Activated naive CD8-positive, alpha-beta T cell treated with anti-CD3 and anti-CD28 coated beads, Interleukin-2, amount 10 ng/mL, durations not matched to agents 7 days and 5 days (primary cell): ENCODE data around the gene DGKD. TPM values are rescaled to one million over a fixed set of nuclear protein-coding genes. Genes with fewer than 3 reads are reported as not detected.
A peak's percentile ranks its signal among the peaks of the same experiment; 100 is the strongest.
"Not testable (repeated sequence)": the region's sequence is repeated elsewhere in the genome, so short reads cannot be mapped to it uniquely, and the experiment has no call there.

Source experiments
- ATAC-seq: fragments of 150-1000 bp; cut with Tn5 transposase; one replicate; pipeline ENCODE4 v1.10.0; 2021; ENCODE audit warnings: low read depth, moderate library complexity
- POLR2A ChIA-PET: fragments of 350-600 bp; sonication (Branson Sonifier 250); formaldehyde crosslinking; loops from one replicate; lab custom pipeline; 2021; ENCODE audit warnings: antibody characterized with exemption; lab: Charles Lee
- DNase-seq: peaks from one replicate; pipeline ENCODE4 v3.0.0; 2021
- H3K27ac Mint-ChIP-seq: one replicate; pipeline ENCODE4 v1.8.0; 2022; ENCODE audit warnings: mild to moderate bottlenecking, mixed read lengths
- H3K27me3 Mint-ChIP-seq: one replicate; pipeline ENCODE4 v1.8.0; 2022; ENCODE audit warnings: mild to moderate bottlenecking, moderate library complexity, mixed read lengths
- H3K36me3 Mint-ChIP-seq: one replicate; pipeline ENCODE4 v1.8.0; 2021; ENCODE audit warnings: mild to moderate bottlenecking, mixed read lengths
- H3K4me1 Mint-ChIP-seq: one replicate; pipeline ENCODE4 v1.8.0; 2021; ENCODE audit warnings: mixed read lengths
- H3K4me3 Mint-ChIP-seq: one replicate; pipeline ENCODE4 v1.8.0; 2022; ENCODE audit warnings: mild to moderate bottlenecking, moderate library complexity, mixed read lengths
- H3K9me3 Mint-ChIP-seq: one replicate; pipeline ENCODE4 v1.8.0; 2021; ENCODE audit warnings: mixed read lengths
- total RNA-seq, 2 experiments: library from RNA; stranded (reverse); gene quantifications; one replicate each; pipeline ENCODE4 v1.2.3, GENCODE V29; 2021

DGKD gene
- total RNA-seq, 2 experiments from 2014 or later: 114 to 132 TPM

GRCh38 chr2:233371641-233372040, 17.3 kb downstream of the DGKD start:
- H3K27me3 Mint-ChIP-seq: no peaks in the 10 kb centered on the region
- peaks cover 18% of the 10 kb centered on the region for H3K4me1 Mint-ChIP-seq
- H3K36me3 Mint-ChIP-seq: peaks cover 26% of the 10 kb centered on the region
- no peak overlapping the region for H3K4me3 Mint-ChIP-seq
- no peak overlapping the region for H3K27ac Mint-ChIP-seq
- H3K9me3 Mint-ChIP-seq: no peaks in the 10 kb centered on the region
- ATAC-seq: no peak
- DNase-seq: no peak
- POLR2A ChIA-PET: interaction anchor here (0.7 to 1.1 kb wide), 2 partner anchors 14 to 21 kb away, joined by 3 read pairs; no protein-coding TSS in a partner anchor

- Mint-ChIP-seq H3K27ac (no peak overlapping the region), H3K36me3 (peaks cover 32% of the 10 kb centered on the region), H3K4me1 (peaks cover 17% of the 10 kb centered on the region)
These were observed 18.6 kb downstream of the DGKD start for GRCh38 chr2:233372855-233373254.

GRCh38 chr2:233373316-233373715, 19.0 kb downstream of the DGKD start:
- no peak overlapping the region for H3K4me3 Mint-ChIP-seq
- ATAC-seq (no peak), DNase-seq (no peak)
- H3K9me3 Mint-ChIP-seq: no peaks in the 10 kb centered on the region
- no peak overlapping the region for H3K27ac Mint-ChIP-seq
- H3K27me3 Mint-ChIP-seq: no peaks in the 10 kb centered on the region
- peaks cover 17% of the 10 kb centered on the region for H3K4me1 Mint-ChIP-seq
- POLR2A ChIA-PET: no interaction called here
- peaks cover 32% of the 10 kb centered on the region for H3K36me3 Mint-ChIP-seq

More at GRCh38 chr2:233372855-233373254, 18.6 kb downstream of the DGKD start:
- Mint-ChIP-seq H3K9me3 (no peaks in the 10 kb centered on the region), H3K27me3 (no peaks in the 10 kb centered on the region), H3K4me3 (no peak overlapping the region)
- POLR2A ChIA-PET: interaction anchor here (1.0 kb wide), 1 partner anchor 16 kb away, joined by 4 read pairs; no protein-coding TSS in a partner anchor
- no peak for ATAC-seq
- DNase-seq: no peak

GRCh38 chr2:233374776-233375175, 20.5 kb downstream of the DGKD start:
- not testable (repeated sequence) for ATAC-seq, DNase-seq, H3K4me3 Mint-ChIP-seq, H3K27me3 Mint-ChIP-seq, H3K27ac Mint-ChIP-seq, H3K9me3 Mint-ChIP-seq
- Mint-ChIP-seq H3K36me3 (peaks cover 37% of the 10 kb centered on the region), H3K4me1 (peaks cover 15% of the 10 kb centered on the region)
- POLR2A ChIA-PET: interaction anchor here (1.4 kb wide), 1 partner anchor 10 kb away, joined by 3 read pairs; no protein-coding TSS in a partner anchor

- POLR2A ChIA-PET: interaction anchor here (1.4 kb wide), 1 partner anchor 9 kb away, joined by 3 read pairs; no protein-coding TSS in a partner anchor
- no peak overlapping the region for H3K27ac Mint-ChIP-seq
- H3K4me1 Mint-ChIP-seq: peaks cover 20% of the 10 kb centered on the region
- ATAC-seq: no peak
- H3K27me3 Mint-ChIP-seq: no peaks in the 10 kb centered on the region
- peaks cover 36% of the 10 kb centered on the region for H3K36me3 Mint-ChIP-seq
- no peaks in the 10 kb centered on the region for H3K9me3 Mint-ChIP-seq
- no peak overlapping the region for H3K4me3 Mint-ChIP-seq
- no peak for DNase-seq
These were observed 21.4 kb downstream of the DGKD start for GRCh38 chr2:233375490-233376314.

GRCh38 chr2:233379034-233379433, 24.7 kb downstream of the DGKD start:
- no peaks in the 10 kb centered on the region for H3K27me3 Mint-ChIP-seq
- POLR2A ChIA-PET: no interaction called here
- peaks cover 34% of the 10 kb centered on the region for H3K36me3 Mint-ChIP-seq
- DNase-seq (no peak), ATAC-seq (no peak)
- no peak overlapping the region for H3K4me3 Mint-ChIP-seq
- H3K4me1 Mint-ChIP-seq: peaks cover 34% of the 10 kb centered on the region
- H3K27ac Mint-ChIP-seq: peak overlapping the region; percentile 7
- no peaks in the 10 kb centered on the region for H3K9me3 Mint-ChIP-seq

GRCh38 chr2:233379441-233379840, 25.1 kb downstream of the DGKD start:
- no peak for ATAC-seq
- Mint-ChIP-seq H3K36me3 (peaks cover 38% of the 10 kb centered on the region), H3K4me1 (peaks cover 38% of the 10 kb centered on the region), H3K9me3 (no peaks in the 10 kb centered on the region), H3K4me3 (no peak overlapping the region), H3K27ac (no peak overlapping the region), H3K27me3 (no peaks in the 10 kb centered on the region)
- POLR2A ChIA-PET: interaction anchor here (0.7 kb wide), 1 partner anchor 77 kb away, joined by 3 read pairs; no protein-coding TSS in a partner anchor
- DNase-seq: no peak

- ATAC-seq (no peak), DNase-seq (no peak)
- POLR2A ChIA-PET: interaction anchor here (0.7 kb wide), 1 partner anchor 78 kb away, joined by 3 read pairs; no protein-coding TSS in a partner anchor
- no peaks in the 10 kb centered on the region for H3K27me3 Mint-ChIP-seq
- no peaks in the 10 kb centered on the region for H3K9me3 Mint-ChIP-seq
- peaks cover 47% of the 10 kb centered on the region for H3K4me1 Mint-ChIP-seq
- peak overlapping the region; percentile 43 for H3K27ac Mint-ChIP-seq
- H3K36me3 Mint-ChIP-seq: peaks cover 41% of the 10 kb centered on the region
- H3K4me3 Mint-ChIP-seq: no peak overlapping the region
These were observed 26.0 kb downstream of the DGKD start for GRCh38 chr2:233380132-233380895.

- Mint-ChIP-seq H3K9me3 (no peaks in the 10 kb centered on the region), H3K36me3 (peaks cover 43% of the 10 kb centered on the region), H3K27ac (peak overlapping the region; percentile 7), H3K4me3 (peak overlapping the region; percentile 23), H3K27me3 (no peaks in the 10 kb centered on the region), H3K4me1 (peaks cover 52% of the 10 kb centered on the region)
- ATAC-seq: no peak
- DNase-seq: no peak
- POLR2A ChIA-PET: no interaction called here
These were observed 26.8 kb downstream of the DGKD start for GRCh38 chr2:233380995-233381637.

- ATAC-seq: no peak
- peaks cover 44% of the 10 kb centered on the region for H3K36me3 Mint-ChIP-seq
- POLR2A ChIA-PET: no interaction called here
These were observed 27.3 kb downstream of the DGKD start for GRCh38 chr2:233381638-233381995.

GRCh38 chr2:233384015-233384414, 29.7 kb downstream of the DGKD start:
- ATAC-seq: no peak
- POLR2A ChIA-PET: interaction anchor here (0.8 to 2.4 kb wide), 5 partner anchors 9 to 53 kb away, joined by 3 to 16 read pairs (median 10); partner anchors contain the start of gene DGKD
- Mint-ChIP-seq H3K27ac (peak overlapping the region; percentile 98), H3K9me3 (no peaks in the 10 kb centered on the region), H3K27me3 (no peaks in the 10 kb centered on the region), H3K36me3 (peaks cover 39% of the 10 kb centered on the region), H3K4me1 (peaks cover 63% of the 10 kb centered on the region), H3K4me3 (peak overlapping the region; percentile 77)
- no peak for DNase-seq

More at GRCh38 chr2:233381638-233381995, 27.3 kb downstream of the DGKD start:
- H3K27me3 Mint-ChIP-seq: no peaks in the 10 kb centered on the region
- H3K27ac Mint-ChIP-seq: no peak overlapping the region
- H3K9me3 Mint-ChIP-seq: no peaks in the 10 kb centered on the region
- peaks cover 57% of the 10 kb centered on the region for H3K4me1 Mint-ChIP-seq
- H3K4me3 Mint-ChIP-seq: no peak overlapping the region
- no peak for DNase-seq

- no peak for ATAC-seq
- H3K9me3 Mint-ChIP-seq: no peaks in the 10 kb centered on the region
- H3K27me3 Mint-ChIP-seq: no peaks in the 10 kb centered on the region
- peaks cover 41% of the 10 kb centered on the region for H3K36me3 Mint-ChIP-seq
- peak overlapping the region; percentile 77 for H3K4me3 Mint-ChIP-seq
- H3K27ac Mint-ChIP-seq: peak overlapping the region; percentile 98
- POLR2A ChIA-PET: interaction anchor here (0.6 to 3.9 kb wide), 16 partner anchors 10 to 320 kb away, joined by 3 to 16 read pairs (median 5); partner anchors contain the start of gene DGKD
- H3K4me1 Mint-ChIP-seq: peaks cover 61% of the 10 kb centered on the region
- no peak for DNase-seq
These were observed 30.7 kb downstream of the DGKD start for GRCh38 chr2:233384811-233385488.
